ENCODE measurements around the gene AFAP1L2. TPM values are rescaled to one million over a fixed set of nuclear protein-coding genes. Genes with fewer than 3 reads are reported as not detected.

The AFAP1L2 gene
- total RNA-seq, 1 donor from 2014 or later = 4.8 TPM

DNA sequence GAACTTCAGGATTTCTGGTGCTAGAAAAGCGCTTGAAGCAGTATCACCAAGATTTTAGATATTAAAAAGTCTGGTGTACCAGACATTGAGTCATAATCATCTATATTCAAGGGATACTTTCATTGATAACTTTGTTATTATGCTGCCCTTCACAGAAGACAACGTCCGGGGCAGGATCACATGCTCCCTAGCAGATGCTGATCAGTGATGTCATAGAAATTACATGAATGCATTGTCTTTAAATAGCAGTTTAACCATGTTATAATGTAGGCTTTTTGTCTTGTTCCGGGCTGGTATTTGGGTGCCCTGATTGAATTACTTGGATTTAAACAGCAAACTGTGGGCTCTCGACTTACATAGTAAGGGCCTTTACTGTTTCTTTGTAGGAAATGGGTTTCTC is 111.2 kb downstream of the AFAP1L2 start:
- no peak overlapping the region for H3K9ac ChIP-seq
- H3K4me1 ChIP-seq = no peaks in the 10 kb centered on the region
- TF ChIP-seq EZH2phosphoT487 (IDR thresholded peaks at IDR 0.05) = no peak
- TF ChIP-seq CTCF (IDR thresholded peaks at IDR 0.05) = no peak
- TF ChIP-seq EZH2 (IDR thresholded peaks at IDR 0.05) = no peak
- H3K36me3 ChIP-seq = peaks cover 13% of the 10 kb centered on the region
- H3K27me3 ChIP-seq = no peaks in the 10 kb centered on the region
- no peaks in the 10 kb centered on the region for H4K20me1 ChIP-seq (ENCODE audit: low read depth)
- no peak overlapping the region for H3K27ac ChIP-seq
- peaks cover 33% of the 10 kb centered on the region for H3K36me3 Mint-ChIP-seq
- H3K4me1 Mint-ChIP-seq = no peaks in the 10 kb centered on the region
- no peaks in the 10 kb centered on the region for H3F3A ChIP-seq (ENCODE audit: low read depth)
- no peak overlapping the region for H3K4me2 ChIP-seq
- no peak overlapping the region for H2AFZ ChIP-seq (replicated peaks)
- no peak overlapping the region for H3K4me3 ChIP-seq
- peaks cover 12% of the 10 kb centered on the region for H3K9me3 ChIP-seq (ENCODE audit: low read depth)
- H3K27ac Mint-ChIP-seq = no peak overlapping the region
- peaks cover 23% of the 10 kb centered on the region for H3K9me3 Mint-ChIP-seq
- no peak overlapping the region for H3K4me3 Mint-ChIP-seq
- H3K79me2 ChIP-seq (ENCODE audit: low read depth) = no peaks in the 10 kb centered on the region
- DNase-seq (ENCODE audit: low spot score) = no peak
- peaks cover 3% of the 10 kb centered on the region for H3K27me3 Mint-ChIP-seq (ENCODE audit: insufficient read depth, low read depth)

DNA sequence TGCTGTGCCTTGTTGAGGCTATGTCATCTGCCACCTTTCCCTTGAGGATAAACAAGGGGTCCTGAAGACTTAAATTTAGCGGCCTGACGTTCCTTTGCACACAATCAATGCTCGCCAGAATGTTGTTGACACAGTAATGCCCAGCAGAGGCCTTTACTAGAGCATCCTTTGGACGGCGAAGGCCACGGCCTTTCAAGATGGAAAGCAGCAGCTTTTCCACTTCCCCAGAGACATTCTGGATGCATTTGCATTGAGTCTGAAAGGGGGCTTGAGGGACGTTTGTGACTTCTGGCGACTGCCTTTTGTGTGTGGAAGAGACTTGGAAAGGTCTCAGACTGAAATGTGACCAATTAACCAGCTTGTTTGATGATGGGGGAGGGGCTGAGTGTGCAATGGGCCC is 112.8 kb downstream of the AFAP1L2 start:
- no peak overlapping the region for H3K4me3 ChIP-seq
- Mint-ChIP-seq H3K4me3 (no peak overlapping the region), H3K27me3 (ENCODE audit: insufficient read depth, low read depth) (peaks cover 3% of the 10 kb centered on the region), H3K36me3 (peaks cover 26% of the 10 kb centered on the region), H3K27ac (no peak overlapping the region), H3K9me3 (peaks cover 20% of the 10 kb centered on the region), H3K4me1 (no peaks in the 10 kb centered on the region)
- H3K36me3 ChIP-seq = peaks cover 13% of the 10 kb centered on the region
- no peaks in the 10 kb centered on the region for H3K79me2 ChIP-seq (ENCODE audit: low read depth)
- no peaks in the 10 kb centered on the region for H3F3A ChIP-seq (ENCODE audit: low read depth)
- DNase-seq (ENCODE audit: low spot score) = no peak
- H3K9me3 ChIP-seq (ENCODE audit: low read depth) = peaks cover 12% of the 10 kb centered on the region
- H3K4me1 ChIP-seq = no peaks in the 10 kb centered on the region
- TF ChIP-seq CTCF (IDR thresholded peaks at IDR 0.05) (no peak), EZH2 (IDR thresholded peaks at IDR 0.05) (no peak)
- H3K27ac ChIP-seq = no peak overlapping the region
- H3K27me3 ChIP-seq = no peaks in the 10 kb centered on the region
- no peak overlapping the region for H3K4me2 ChIP-seq
- no peaks in the 10 kb centered on the region for H4K20me1 ChIP-seq (ENCODE audit: low read depth)
- no peak overlapping the region for H2AFZ ChIP-seq (replicated peaks)
- no peak overlapping the region for H3K9ac ChIP-seq

DNA sequence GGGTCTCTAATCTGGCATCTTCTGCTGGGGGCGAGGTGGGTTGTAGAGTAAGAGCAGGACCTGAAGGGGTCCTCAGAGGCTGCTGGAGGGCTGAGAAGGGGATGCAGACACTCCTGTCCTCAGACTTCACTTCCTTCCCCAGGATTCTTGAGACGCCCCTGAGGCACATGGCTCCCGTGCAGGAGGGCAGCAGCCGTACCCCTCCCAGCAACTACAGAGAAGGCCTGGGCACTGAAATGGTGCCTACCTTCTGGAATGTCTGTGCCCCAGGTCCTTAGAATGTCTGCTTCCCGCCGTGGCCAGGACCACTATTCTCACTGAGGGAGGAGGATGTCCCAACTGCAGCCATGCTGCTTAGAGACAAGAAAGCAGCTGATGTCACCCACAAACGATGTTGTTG is 113.2 kb downstream of the AFAP1L2 start:
- no peaks in the 10 kb centered on the region for H3K27me3 ChIP-seq
- H3K4me3 ChIP-seq = no peak overlapping the region
- no peak overlapping the region for H3K27ac Mint-ChIP-seq
- no peaks in the 10 kb centered on the region for H3K4me1 Mint-ChIP-seq
- H3F3A ChIP-seq (ENCODE audit: low read depth) = no peaks in the 10 kb centered on the region
- H4K20me1 ChIP-seq (ENCODE audit: low read depth) = no peaks in the 10 kb centered on the region
- peaks cover 13% of the 10 kb centered on the region for H3K36me3 ChIP-seq
- peaks cover 12% of the 10 kb centered on the region for H3K9me3 ChIP-seq (ENCODE audit: low read depth)
- no peak for TF ChIP-seq EZH2phosphoT487 (IDR thresholded peaks at IDR 0.05)
- TF ChIP-seq EZH2 (IDR thresholded peaks at IDR 0.05) = no peak
- TF ChIP-seq CTCF (IDR thresholded peaks at IDR 0.05) = no peak
- H3K9me3 Mint-ChIP-seq = peaks cover 16% of the 10 kb centered on the region
- peaks cover 3% of the 10 kb centered on the region for H3K27me3 Mint-ChIP-seq (ENCODE audit: insufficient read depth, low read depth)
- H3K4me3 Mint-ChIP-seq = no peak overlapping the region
- H3K4me2 ChIP-seq = no peak overlapping the region
- H3K27ac ChIP-seq = no peak overlapping the region
- no peak for DNase-seq (ENCODE audit: low spot score)
- H3K9ac ChIP-seq = no peak overlapping the region
- H3K4me1 ChIP-seq = no peaks in the 10 kb centered on the region
- no peaks in the 10 kb centered on the region for H3K79me2 ChIP-seq (ENCODE audit: low read depth)
- peaks cover 22% of the 10 kb centered on the region for H3K36me3 Mint-ChIP-seq
- no peak overlapping the region for H2AFZ ChIP-seq (replicated peaks)

Data from neural progenitor cell (in vitro differentiated cells).